ENCODE results near the gene MTREX.

DNA sequence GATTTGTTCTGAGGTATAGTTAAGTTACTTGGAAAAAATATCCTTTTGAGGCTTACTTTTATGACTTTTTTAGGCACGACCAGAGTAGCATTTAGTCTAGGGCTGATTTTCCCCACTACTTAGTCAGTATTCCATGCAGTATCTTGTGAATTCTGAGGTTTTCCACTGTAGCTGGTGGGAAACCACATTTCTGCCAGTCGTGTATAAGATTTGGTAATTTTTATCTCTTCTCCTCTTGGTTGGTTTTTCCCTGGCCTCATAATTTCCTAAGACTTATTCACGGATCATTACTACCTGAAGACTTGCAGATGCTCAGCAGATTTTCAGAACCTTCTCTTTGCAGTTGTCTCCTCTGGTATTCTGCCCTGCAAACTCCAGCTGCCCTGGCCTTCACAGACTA is 23.5 kb downstream of the MTREX start:
- TF ChIP-seq POLR2AphosphoS5 (IDR thresholded peaks at IDR 0.05) (no peak), EP300 (IDR thresholded peaks at IDR 0.05) (no peak)
- TF ChIP-seq, protein P1, sequence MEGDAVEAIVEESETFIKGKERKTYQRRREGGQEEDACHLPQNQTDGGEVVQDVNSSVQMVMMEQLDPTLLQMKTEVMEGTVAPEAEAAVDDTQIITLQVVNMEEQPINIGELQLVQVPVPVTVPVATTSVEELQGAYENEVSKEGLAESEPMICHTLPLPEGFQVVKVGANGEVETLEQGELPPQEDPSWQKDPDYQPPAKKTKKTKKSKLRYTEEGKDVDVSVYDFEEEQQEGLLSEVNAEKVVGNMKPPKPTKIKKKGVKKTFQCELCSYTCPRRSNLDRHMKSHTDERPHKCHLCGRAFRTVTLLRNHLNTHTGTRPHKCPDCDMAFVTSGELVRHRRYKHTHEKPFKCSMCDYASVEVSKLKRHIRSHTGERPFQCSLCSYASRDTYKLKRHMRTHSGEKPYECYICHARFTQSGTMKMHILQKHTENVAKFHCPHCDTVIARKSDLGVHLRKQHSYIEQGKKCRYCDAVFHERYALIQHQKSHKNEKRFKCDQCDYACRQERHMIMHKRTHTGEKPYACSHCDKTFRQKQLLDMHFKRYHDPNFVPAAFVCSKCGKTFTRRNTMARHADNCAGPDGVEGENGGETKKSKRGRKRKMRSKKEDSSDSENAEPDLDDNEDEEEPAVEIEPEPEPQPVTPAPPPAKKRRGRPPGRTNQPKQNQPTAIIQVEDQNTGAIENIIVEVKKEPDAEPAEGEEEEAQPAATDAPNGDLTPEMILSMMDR (IDR thresholded peaks at IDR 0.05), result no peak
